ENCODE measurements around the gene OSBP. TPM values are rescaled to one million over a fixed set of nuclear protein-coding genes. Genes with fewer than 3 reads are reported as not detected.
A peak's percentile ranks its signal among the peaks of the same experiment; 100 is the strongest.

Gene OSBP
- polyA plus RNA-seq, 1 donor (not counting 4 experiments of a cell fraction or from before 2014, with no cell fraction given): 31.9 TPM

- no peak overlapping the region for H3K27ac ChIP-seq (ENCODE audit: control insufficient read depth, insufficient read depth, low read length)
- no peak for FAIRE-seq
Measured at GRCh38 chr11:59558270-59558643, 57.3 kb downstream of the OSBP start.

GRCh38 chr11:59556917-59557348 lies 58.6 kb downstream of the OSBP start:
- H3K27ac ChIP-seq (ENCODE audit: control insufficient read depth, insufficient read depth, low read length): peak overlapping the region; percentile 34
- H3K4me1 ChIP-seq (ENCODE audit: control insufficient read depth, extremely low read depth, insufficient read depth, low read length): peaks cover 5% of the 10 kb centered on the region
- H3K36me3 ChIP-seq (ENCODE audit: control insufficient read depth in 2 of 2, extremely low read depth in 1 of 2, insufficient read depth in 2 of 2, low read length in 2 of 2): no peaks in the 10 kb centered on the region
- H3K4me3 ChIP-seq (ENCODE audit: control insufficient read depth in 2 of 3, extremely low read depth in 1 of 3, insufficient read depth in 2 of 3, low read depth in 1 of 3, low read length in 3 of 3): peak overlapping the region; percentile 13 to 31 (median 22)
- H3K9me1 ChIP-seq (ENCODE audit: control insufficient read depth, extremely low read depth, insufficient read depth, low read length): no peaks in the 10 kb centered on the region
- H3K9me3 ChIP-seq (ENCODE audit: control insufficient read depth, low read depth, low read length): no peaks in the 10 kb centered on the region
- H3K9ac ChIP-seq (ENCODE audit: control insufficient read depth, extremely low read depth, insufficient read depth, low read length): peak overlapping the region; percentile 41
- H3K27me3 ChIP-seq (ENCODE audit: control insufficient read depth, extremely low read depth, insufficient read depth, low read length): no peaks in the 10 kb centered on the region
- no peaks in the 10 kb centered on the region for H3K79me2 ChIP-seq (ENCODE audit: control insufficient read depth, insufficient read depth, low read length)
- H2AFZ ChIP-seq (ENCODE audit: control insufficient read depth, low read length): peak overlapping the region; percentile 45
- dilution Hi-C loops (cut with MboI; ENCODE audit: extremely low pct_ligation_motif_present, low sequenced_read_pairs): no loop called here
- peak overlapping the region; percentile 70 for H3K4me2 ChIP-seq (ENCODE audit: control insufficient read depth, extremely low read depth, insufficient read depth, low read depth, low read length)
- TF ChIP-seq CTCF (optimal IDR thresholded peaks at IDR 0.05 in 1 of 3, IDR thresholded peaks at IDR 0.05 in 1 of 3, conservative IDR thresholded peaks at IDR 0.05 in 1 of 3; ENCODE audit: extremely low read depth in 1 of 3, insufficient read depth in 2 of 3, low read length in 3 of 3): no peak
- no peak for TF ChIP-seq EZH2 (IDR thresholded peaks at IDR 0.05; ENCODE audit: low read length)
- DNase-seq (ENCODE audit: low read depth, low spot score) (no peak), FAIRE-seq (no peak)
- no peaks in the 10 kb centered on the region for H4K20me1 ChIP-seq (ENCODE audit: control insufficient read depth, extremely low read depth, insufficient read depth, low read length)

More at GRCh38 chr11:59558270-59558643, 57.3 kb downstream of the OSBP start:
- Histone ChIP-seq H3K4me1 (ENCODE audit: control insufficient read depth, extremely low read depth, insufficient read depth, low read length) (peaks cover 8% of the 10 kb centered on the region), H3K79me2 (ENCODE audit: control insufficient read depth, insufficient read depth, low read length) (no peaks in the 10 kb centered on the region), H3K9me3 (ENCODE audit: control insufficient read depth, low read depth, low read length) (no peaks in the 10 kb centered on the region), H3K27me3 (ENCODE audit: control insufficient read depth, extremely low read depth, insufficient read depth, low read length) (no peaks in the 10 kb centered on the region), H2AFZ (ENCODE audit: control insufficient read depth, low read length) (no peak overlapping the region), H3K9me1 (ENCODE audit: control insufficient read depth, extremely low read depth, insufficient read depth, low read length) (no peaks in the 10 kb centered on the region), H4K20me1 (ENCODE audit: control insufficient read depth, extremely low read depth, insufficient read depth, low read length) (no peaks in the 10 kb centered on the region), H3K4me2 (ENCODE audit: control insufficient read depth, extremely low read depth, insufficient read depth, low read depth, low read length) (no peak overlapping the region), H3K4me3 (ENCODE audit: control insufficient read depth in 2 of 3, extremely low read depth in 1 of 3, insufficient read depth in 2 of 3, low read depth in 1 of 3, low read length in 3 of 3) (no peak overlapping the region), H3K9ac (ENCODE audit: control insufficient read depth, extremely low read depth, insufficient read depth, low read length) (no peak overlapping the region), H3K36me3 (ENCODE audit: control insufficient read depth in 2 of 2, extremely low read depth in 1 of 2, insufficient read depth in 2 of 2, low read length in 2 of 2) (no peaks in the 10 kb centered on the region)
- TF ChIP-seq EZH2 (IDR thresholded peaks at IDR 0.05; ENCODE audit: low read length): no peak
- no peak for TF ChIP-seq CTCF (optimal IDR thresholded peaks at IDR 0.05 in 1 of 3, IDR thresholded peaks at IDR 0.05 in 1 of 3, conservative IDR thresholded peaks at IDR 0.05 in 1 of 3; ENCODE audit: extremely low read depth in 1 of 3, insufficient read depth in 2 of 3, low read length in 3 of 3)
- dilution Hi-C loops (cut with MboI; ENCODE audit: extremely low pct_ligation_motif_present, low sequenced_read_pairs): no loop called here
- DNase-seq (ENCODE audit: low read depth, low spot score): no peak
